IPS-18a (cell line): ENCODE results near the gene ITPKB.

Experiments
- H3K27ac ChIP-seq: one replicate; pipeline ENCODE4 v1.5.1; 2013; ENCODE audit warnings: low read length
- H3K27me3 ChIP-seq: one replicate; pipeline ENCODE4 v1.6.1; 2013; ENCODE audit warnings: mild to moderate bottlenecking, low read length; ENCODE audit not compliant: control insufficient read depth, insufficient read depth
- H3K36me3 ChIP-seq: one replicate; pipeline ENCODE4 v1.6.1; 2013; ENCODE audit warnings: low read depth, low read length; ENCODE audit not compliant: control insufficient read depth
- H3K4me1 ChIP-seq: one replicate; pipeline ENCODE4 v1.6.1; 2013; ENCODE audit warnings: low read depth, low read length; ENCODE audit not compliant: control insufficient read depth
- H3K4me3 ChIP-seq: one replicate; pipeline ENCODE4 v1.5.1; 2013; ENCODE audit warnings: low read length
- H3K9ac ChIP-seq: one replicate; pipeline ENCODE4 v1.6.1; 2013; ENCODE audit warnings: mild to moderate bottlenecking, low read length, moderate library complexity
- H3K9me3 ChIP-seq: one replicate; pipeline ENCODE4 v1.6.1; 2013; ENCODE audit warnings: low read depth, low read length; ENCODE audit not compliant: control insufficient read depth

ITPKB gene

DNA sequence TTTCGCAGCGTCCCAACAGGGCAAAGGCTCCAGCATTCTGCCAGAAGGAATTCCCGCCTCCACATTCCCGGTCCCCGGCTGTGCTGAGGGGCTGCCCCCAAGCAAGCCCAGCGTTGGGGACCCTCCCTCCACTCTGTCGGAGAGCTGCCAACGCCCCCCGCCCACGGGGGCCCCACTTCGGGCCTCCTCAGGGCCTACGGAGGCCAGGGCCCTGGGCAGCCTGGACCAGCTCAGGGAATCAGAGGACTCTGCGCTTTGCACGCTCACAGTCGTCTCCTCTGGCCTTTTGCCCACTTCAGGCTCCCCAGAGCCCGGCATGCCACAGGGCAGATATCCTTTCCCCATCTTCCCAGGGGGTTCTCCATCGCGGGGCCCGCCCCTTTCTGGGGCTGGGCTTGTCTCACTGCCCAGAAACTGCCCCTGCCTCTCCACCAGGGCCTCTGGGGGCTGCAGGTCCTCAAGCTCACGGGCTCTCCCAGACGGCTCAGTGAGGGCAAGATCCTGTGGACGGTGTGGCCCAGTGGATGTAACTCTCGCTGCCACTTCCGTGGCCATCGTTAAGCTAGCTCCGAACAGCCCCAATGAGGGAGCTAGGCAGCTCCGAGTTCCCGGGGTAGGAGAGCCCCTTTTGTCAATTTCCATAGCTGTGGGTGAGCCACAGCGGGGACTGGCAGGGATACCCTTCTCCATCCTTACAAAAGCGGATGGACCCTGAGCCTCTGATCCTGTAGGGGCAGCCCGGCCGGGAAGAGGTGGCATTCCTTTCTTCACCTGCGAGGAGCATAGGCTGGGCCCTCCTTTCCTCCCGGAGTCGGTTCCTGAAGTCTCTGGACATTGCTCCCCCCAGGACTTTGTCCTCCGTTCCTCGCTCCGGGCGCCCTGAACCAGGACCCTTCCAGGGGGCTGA, 2.8 kb downstream of the ITPKB start:
- Histone ChIP-seq H3K27me3 (peaks cover 65% of the 10 kb centered on the region), H3K36me3 (no peaks in the 10 kb centered on the region), H3K4me1 (peaks cover 13% of the 10 kb centered on the region), H3K27ac (no peak overlapping the region), H3K9me3 (no peaks in the 10 kb centered on the region), H3K9ac (no peak overlapping the region), H3K4me3 (peak overlapping the region; percentile 74)

GRCh38 chr1:226735576-226735975, 3.5 kb downstream of the ITPKB start:
- Histone ChIP-seq H3K27ac (no peak overlapping the region), H3K9me3 (no peaks in the 10 kb centered on the region), H3K4me3 (no peak overlapping the region), H3K4me1 (peaks cover 19% of the 10 kb centered on the region), H3K9ac (no peak overlapping the region), H3K36me3 (no peaks in the 10 kb centered on the region), H3K27me3 (peaks cover 64% of the 10 kb centered on the region)

DNA sequence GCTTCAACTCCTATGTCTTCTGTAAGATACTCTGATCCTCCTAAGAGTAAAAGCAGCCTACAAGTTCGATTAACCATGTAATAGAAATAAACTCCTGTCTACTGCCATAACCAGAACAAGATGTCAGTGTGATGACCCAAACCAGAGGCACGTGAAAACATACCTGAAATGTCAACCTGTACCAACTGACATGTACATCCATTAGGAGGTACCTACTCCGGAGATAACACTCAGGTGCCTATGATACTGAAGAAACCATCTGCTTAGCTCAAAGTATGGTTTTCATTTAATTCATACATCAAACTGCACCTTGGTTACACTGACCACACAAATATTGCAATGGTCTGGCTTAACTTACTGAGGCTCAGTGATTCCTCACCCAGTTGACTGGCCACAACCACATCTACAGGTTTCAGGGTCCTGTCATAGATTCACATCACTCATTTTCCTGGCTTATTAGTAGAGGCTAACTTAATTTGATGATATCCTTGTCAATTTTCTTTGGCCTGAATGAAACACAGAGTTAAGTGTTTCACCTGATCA, 4.4 kb downstream of the ITPKB start:
- H3K36me3 ChIP-seq = no peaks in the 10 kb centered on the region
- H3K27me3 ChIP-seq = peaks cover 55% of the 10 kb centered on the region
- H3K27ac ChIP-seq = no peak overlapping the region
- no peaks in the 10 kb centered on the region for H3K9me3 ChIP-seq
- H3K4me1 ChIP-seq = peaks cover 19% of the 10 kb centered on the region
- H3K4me3 ChIP-seq = no peak overlapping the region
- H3K9ac ChIP-seq = no peak overlapping the region

DNA sequence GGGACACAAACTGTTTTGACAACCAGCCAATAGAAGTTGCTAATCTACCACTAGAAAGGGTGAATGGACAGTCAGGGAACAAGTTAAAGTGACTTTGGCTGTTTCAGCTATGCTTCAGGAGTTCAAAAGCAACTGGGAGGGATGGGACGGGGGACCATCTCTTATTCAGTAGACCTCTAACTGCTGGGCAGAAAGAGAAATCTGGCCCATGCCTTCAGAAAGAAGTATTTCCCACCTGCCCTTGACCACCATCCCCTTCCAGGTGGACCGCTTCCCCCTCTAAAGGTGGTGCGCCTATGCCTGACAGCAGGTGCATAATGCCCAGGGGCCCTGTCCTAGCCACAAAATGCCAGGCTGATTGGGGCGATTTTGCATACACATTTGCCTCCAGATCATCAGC, 5.2 kb downstream of the ITPKB start:
- no peaks in the 10 kb centered on the region for H3K9me3 ChIP-seq
- no peaks in the 10 kb centered on the region for H3K36me3 ChIP-seq
- peaks cover 47% of the 10 kb centered on the region for H3K27me3 ChIP-seq
- peaks cover 16% of the 10 kb centered on the region for H3K4me1 ChIP-seq
- no peak overlapping the region for H3K4me3 ChIP-seq
- no peak overlapping the region for H3K27ac ChIP-seq
- no peak overlapping the region for H3K9ac ChIP-seq

- no peaks in the 10 kb centered on the region for H3K36me3 ChIP-seq
- no peaks in the 10 kb centered on the region for H3K9me3 ChIP-seq
- no peak overlapping the region for H3K9ac ChIP-seq
- H3K27me3 ChIP-seq = peaks cover 42% of the 10 kb centered on the region
- H3K4me3 ChIP-seq = no peak overlapping the region
- peaks cover 16% of the 10 kb centered on the region for H3K4me1 ChIP-seq
- H3K27ac ChIP-seq = no peak overlapping the region
Observed at GRCh38 chr1:226733304-226733703, 5.8 kb downstream of the ITPKB start.

DNA sequence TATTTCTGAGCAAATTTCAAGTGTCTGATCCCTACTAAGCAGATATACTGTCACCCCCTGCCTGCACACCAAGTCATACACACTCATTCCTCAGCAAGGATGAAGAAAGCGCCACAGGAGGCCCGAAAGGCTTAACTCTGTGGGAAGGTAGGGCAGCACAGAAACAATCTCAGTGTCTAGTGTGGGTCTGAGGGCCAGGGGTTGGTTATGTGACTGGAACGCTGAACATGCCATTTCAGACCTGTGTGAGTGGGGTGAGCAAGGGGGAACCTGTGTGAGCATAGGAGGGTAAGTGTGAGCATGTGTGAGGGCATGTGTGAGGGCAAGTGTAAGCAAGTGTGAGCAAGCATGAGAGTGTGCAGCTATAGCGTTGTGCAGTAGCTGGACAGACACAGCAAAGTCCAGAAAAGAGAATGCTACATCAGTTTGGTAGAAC, 6.2 kb downstream of the ITPKB start:
- Histone ChIP-seq H3K27ac (no peak overlapping the region), H3K4me3 (no peak overlapping the region), H3K27me3 (peaks cover 37% of the 10 kb centered on the region), H3K36me3 (no peaks in the 10 kb centered on the region), H3K9ac (no peak overlapping the region), H3K4me1 (peaks cover 17% of the 10 kb centered on the region), H3K9me3 (no peaks in the 10 kb centered on the region)

GRCh38 chr1:226731257-226731893, 7.7 kb downstream of the ITPKB start:
- Histone ChIP-seq H3K4me1 (peaks cover 27% of the 10 kb centered on the region), H3K4me3 (no peak overlapping the region), H3K9me3 (no peaks in the 10 kb centered on the region), H3K36me3 (no peaks in the 10 kb centered on the region), H3K9ac (no peak overlapping the region), H3K27me3 (peaks cover 22% of the 10 kb centered on the region), H3K27ac (no peak overlapping the region)

DNA sequence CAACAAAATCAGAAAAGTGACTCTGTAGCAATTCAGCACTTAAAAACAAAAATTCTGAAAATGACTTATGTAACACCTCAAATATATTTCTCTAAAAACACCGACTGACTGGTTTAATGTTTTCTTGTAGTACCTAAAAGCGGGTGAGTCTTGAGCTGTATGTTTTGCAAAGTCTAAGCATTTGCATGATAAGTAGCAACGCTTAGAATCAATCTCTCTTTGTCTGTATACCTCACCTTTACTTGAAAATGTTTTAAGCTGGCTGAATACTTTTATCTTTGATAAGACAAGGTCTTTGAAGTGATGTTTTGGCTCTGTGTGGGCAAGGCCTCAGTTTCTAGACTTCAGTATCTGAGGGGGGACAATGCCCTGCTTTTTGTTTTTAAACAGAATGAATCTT, 8.2 kb downstream of the ITPKB start:
- H3K9me3 ChIP-seq = no peaks in the 10 kb centered on the region
- no peak overlapping the region for H3K27ac ChIP-seq
- H3K36me3 ChIP-seq = no peaks in the 10 kb centered on the region
- peaks cover 17% of the 10 kb centered on the region for H3K27me3 ChIP-seq
- H3K9ac ChIP-seq = no peak overlapping the region
- H3K4me1 ChIP-seq = peaks cover 27% of the 10 kb centered on the region
- peak overlapping the region; percentile 1 for H3K4me3 ChIP-seq

- H3K36me3 ChIP-seq = no peaks in the 10 kb centered on the region
- peaks cover 9% of the 10 kb centered on the region for H3K27me3 ChIP-seq
- H3K9ac ChIP-seq = no peak overlapping the region
- no peak overlapping the region for H3K4me3 ChIP-seq
- H3K27ac ChIP-seq = no peak overlapping the region
- H3K4me1 ChIP-seq = peaks cover 27% of the 10 kb centered on the region
- no peaks in the 10 kb centered on the region for H3K9me3 ChIP-seq
Observed at GRCh38 chr1:226730071-226730470, 9.0 kb downstream of the ITPKB start.

- no peak overlapping the region for H3K4me3 ChIP-seq
- H3K27me3 ChIP-seq = no peaks in the 10 kb centered on the region
- H3K9ac ChIP-seq = no peak overlapping the region
- H3K27ac ChIP-seq = no peak overlapping the region
- H3K4me1 ChIP-seq = peaks cover 43% of the 10 kb centered on the region
- H3K9me3 ChIP-seq = no peaks in the 10 kb centered on the region
- no peaks in the 10 kb centered on the region for H3K36me3 ChIP-seq
Observed at GRCh38 chr1:226728448-226728847, 10.6 kb downstream of the ITPKB start.

DNA sequence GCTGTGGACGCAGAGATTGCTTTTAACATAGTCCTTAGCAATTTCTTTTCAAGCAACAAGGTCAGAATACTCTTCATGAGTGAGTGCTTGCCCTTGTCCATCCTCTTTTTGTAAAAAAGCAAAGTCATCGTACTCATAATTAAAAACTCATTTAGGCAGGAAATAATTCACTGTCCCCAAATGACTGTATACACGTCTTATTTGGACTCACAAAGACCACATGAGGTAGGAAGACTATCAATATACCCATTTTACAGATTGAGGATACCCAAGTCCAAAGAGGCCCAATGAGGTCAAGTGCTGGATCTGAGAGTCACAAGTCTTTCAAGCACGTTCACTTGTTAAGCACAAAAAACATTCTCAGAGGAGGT, 13.2 kb downstream of the ITPKB start:
- H3K9ac ChIP-seq = no peak overlapping the region
- H3K4me3 ChIP-seq = no peak overlapping the region
- H3K27me3 ChIP-seq = no peaks in the 10 kb centered on the region
- no peak overlapping the region for H3K27ac ChIP-seq
- H3K9me3 ChIP-seq = no peaks in the 10 kb centered on the region
- H3K36me3 ChIP-seq = no peaks in the 10 kb centered on the region
- H3K4me1 ChIP-seq = peaks cover 43% of the 10 kb centered on the region
